Inferior parietal cortex (tissue), 1 donor: Measurements from ENCODE around the gene STAT3.
"Not testable (repeated sequence)": the region's sequence is repeated elsewhere in the genome, so short reads cannot be mapped to it uniquely, and the experiment has no call there.

Experiments
- DNase-seq: peaks from one replicate; pipeline ENCODE4 v3.0.0-alpha.2; 2016; ENCODE audit errors: extremely low spot score

The STAT3 gene

GRCh38 chr17:42277342-42277712 lies 110.9 kb downstream of the STAT3 start:
- DNase-seq, result no peak

- DNase-seq, result no peak
These were observed 111.5 kb downstream of the STAT3 start for GRCh38 chr17:42276609-42277341.

GRCh38 chr17:42276359-42276608 lies 112.0 kb downstream of the STAT3 start, which contains the start of gene STAT5B:
TSS of gene STAT5B (minus strand) at chr17:42276391. CDS start at chr17:42232127, 44,264 bp downstream.
- DNase-seq, result no peak

- no peak for DNase-seq
These were observed 112.5 kb downstream of the STAT3 start for GRCh38 chr17:42275527-42276358.

- no peak for DNase-seq
These were observed 113.3 kb downstream of the STAT3 start for GRCh38 chr17:42274812-42275526.

- DNase-seq, result no peak
These were observed 114.0 kb downstream of the STAT3 start for GRCh38 chr17:42274253-42274542.

- no peak for DNase-seq
These were observed 114.6 kb downstream of the STAT3 start for GRCh38 chr17:42273474-42274252.

GRCh38 chr17:42272162-42272907 lies 115.9 kb downstream of the STAT3 start:
- no peak for DNase-seq

GRCh38 chr17:42271779-42272035 lies 116.5 kb downstream of the STAT3 start:
- no peak for DNase-seq

GRCh38 chr17:42271006-42271778 lies 117.0 kb downstream of the STAT3 start:
- no peak for DNase-seq

GRCh38 chr17:42270596-42270995 lies 117.6 kb downstream of the STAT3 start:
- no peak for DNase-seq

- DNase-seq, result no peak
These were observed 118.1 kb downstream of the STAT3 start for GRCh38 chr17:42270170-42270535.

GRCh38 chr17:42268236-42268635 lies 120.0 kb downstream of the STAT3 start:
- DNase-seq, result no peak

GRCh38 chr17:42266918-42267766 lies 121.1 kb downstream of the STAT3 start:
- DNase-seq, result no peak

GRCh38 chr17:42266462-42266861 lies 121.8 kb downstream of the STAT3 start:
- DNase-seq, result no peak

- DNase-seq, result not testable (repeated sequence)
These were observed 123.9 kb downstream of the STAT3 start for GRCh38 chr17:42264366-42264765.
